ENCODE data around the gene DYNLL1.
"Not testable (repeated sequence)": the region's sequence is repeated elsewhere in the genome, so short reads cannot be mapped to it uniquely, and the experiment has no call there.

DYNLL1 gene

GRCh38 chr12:120468821-120469449 is 27.0 kb upstream of the DYNLL1 start:
- no peaks in the 10 kb centered on the region for H3K9me3 Mint-ChIP-seq
- peak overlapping the region; percentile 93 for H3K27ac Mint-ChIP-seq
- peak; percentile 51 for ATAC-seq
- H3K4me3 Mint-ChIP-seq = peak overlapping the region; percentile 86
- peak in 1 of 2 donors; percentile 80 for DNase-seq (ENCODE audit: low spot score in 2 of 2)
- peaks cover 59% of the 10 kb centered on the region for H3K36me3 Mint-ChIP-seq
- peaks cover 57% of the 10 kb centered on the region for H3K4me1 Mint-ChIP-seq

DNA sequence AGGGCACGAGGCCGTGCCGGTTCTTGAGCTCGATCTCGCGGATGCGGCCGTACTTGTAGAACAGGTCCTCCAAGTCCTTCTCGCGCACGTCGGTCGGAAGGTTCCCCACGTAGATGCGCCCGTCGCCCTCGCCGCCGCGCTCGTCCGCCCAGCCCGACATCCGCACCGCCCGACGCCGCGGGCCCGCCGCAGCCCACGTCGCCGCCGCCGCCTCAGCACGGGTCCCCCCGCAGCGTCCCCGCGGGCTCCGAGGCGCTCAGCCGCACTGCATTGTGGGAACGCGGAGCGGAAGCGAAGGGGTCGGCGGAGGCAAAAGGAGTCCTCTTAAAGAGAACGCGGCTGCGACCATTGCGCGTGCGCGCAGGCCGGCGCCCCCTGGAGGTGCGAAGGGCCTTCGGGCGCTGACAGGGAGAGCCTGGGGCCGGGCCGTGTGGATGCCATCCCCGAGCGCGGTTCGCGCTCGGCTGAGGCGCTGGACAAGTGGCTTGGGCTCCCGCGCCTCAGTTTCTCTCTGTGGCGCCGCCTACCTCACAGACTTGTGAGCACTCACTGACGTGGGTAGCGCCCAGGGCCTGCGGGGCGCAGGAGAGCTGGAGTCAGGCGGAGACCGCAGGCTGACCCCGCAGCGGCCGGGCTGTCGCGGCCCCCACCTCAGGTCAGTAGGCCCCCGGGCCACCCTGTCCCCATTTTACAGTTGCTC is 26.3 kb upstream of the DYNLL1 start, which contains the start of gene SRSF9:
Gene SRSF9 (minus strand): TSS at position 299 of the 700 bp plus-strand sequence. CDS start 139 bp downstream, at position 160.
- ATAC-seq (peak; percentile 97), DNase-seq (ENCODE audit: low spot score in 2 of 2) (peak; percentile 98 to 99)
- Mint-ChIP-seq H3K36me3 (peaks cover 53% of the 10 kb centered on the region), H3K27ac (peak within 1 kb of the TSS; percentile 93), H3K4me1 (peaks cover 58% of the 10 kb centered on the region), H3K9me3 (no peaks in the 10 kb centered on the region), H3K4me3 (peak within 1 kb of the TSS; percentile 86)

DNA sequence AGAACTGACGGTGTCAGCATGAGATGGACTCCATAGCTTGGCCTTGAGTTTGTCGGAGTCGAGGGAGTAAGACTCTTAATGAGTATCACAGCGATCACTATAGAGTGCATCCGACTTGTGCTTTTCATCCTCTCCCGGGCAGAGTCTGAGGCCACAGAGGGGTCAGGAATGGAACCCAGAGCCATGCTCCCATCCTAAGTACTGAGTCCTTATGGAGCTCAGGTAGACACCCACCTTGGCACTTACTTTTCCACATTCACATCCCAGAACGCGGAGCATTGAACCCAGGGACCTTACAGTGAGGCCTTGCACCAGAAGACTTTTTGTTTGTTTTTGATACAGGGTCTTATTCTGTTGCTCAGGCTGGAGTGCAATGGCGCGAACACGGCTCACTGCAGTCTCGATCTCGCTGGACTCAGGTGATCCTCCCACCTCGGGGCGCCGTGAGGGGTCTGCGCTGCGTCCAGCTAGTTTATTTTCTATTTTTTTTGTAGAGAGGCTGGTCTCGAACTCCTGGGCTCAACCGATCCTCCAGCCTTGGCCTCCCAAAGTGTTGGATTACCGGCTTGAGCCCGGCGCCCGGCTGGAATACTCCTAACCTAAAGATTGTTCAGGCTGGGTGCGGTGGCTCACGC is 25.6 kb upstream of the DYNLL1 start:
- no peak for DNase-seq (ENCODE audit: low spot score in 2 of 2)
- H3K36me3 Mint-ChIP-seq = peaks cover 46% of the 10 kb centered on the region
- H3K9me3 Mint-ChIP-seq = no peaks in the 10 kb centered on the region
- peak; percentile 49 for ATAC-seq
- peaks cover 60% of the 10 kb centered on the region for H3K4me1 Mint-ChIP-seq
- H3K27ac Mint-ChIP-seq = peak overlapping the region; percentile 93
- peak overlapping the region; percentile 86 for H3K4me3 Mint-ChIP-seq

DNA sequence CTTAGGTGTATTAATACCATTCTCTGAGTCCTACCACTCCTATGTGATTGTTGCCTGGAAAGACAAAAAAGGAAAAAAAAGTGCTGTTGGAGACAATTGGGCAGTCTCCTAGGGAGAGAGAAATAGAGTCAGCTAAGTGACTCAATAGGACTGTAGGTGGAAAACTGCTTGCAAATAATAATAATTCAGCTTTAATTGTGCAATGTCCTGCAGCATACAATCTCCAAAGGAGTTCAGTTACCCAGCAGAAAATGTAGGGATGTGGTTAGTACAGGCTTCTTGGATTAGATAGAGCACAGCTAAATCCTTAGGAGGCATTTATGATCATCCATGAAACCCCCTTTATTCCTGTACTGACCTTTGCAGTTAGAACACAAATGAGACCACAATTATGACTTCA is 23.4 kb upstream of the DYNLL1 start:
- no peak for DNase-seq (ENCODE audit: low spot score in 2 of 2)
- Mint-ChIP-seq H3K4me1 (peaks cover 40% of the 10 kb centered on the region), H3K9me3 (no peaks in the 10 kb centered on the region), H3K4me3 (no peak overlapping the region), H3K27ac (no peak overlapping the region), H3K36me3 (peaks cover 23% of the 10 kb centered on the region)
- ATAC-seq = no peak

DNA sequence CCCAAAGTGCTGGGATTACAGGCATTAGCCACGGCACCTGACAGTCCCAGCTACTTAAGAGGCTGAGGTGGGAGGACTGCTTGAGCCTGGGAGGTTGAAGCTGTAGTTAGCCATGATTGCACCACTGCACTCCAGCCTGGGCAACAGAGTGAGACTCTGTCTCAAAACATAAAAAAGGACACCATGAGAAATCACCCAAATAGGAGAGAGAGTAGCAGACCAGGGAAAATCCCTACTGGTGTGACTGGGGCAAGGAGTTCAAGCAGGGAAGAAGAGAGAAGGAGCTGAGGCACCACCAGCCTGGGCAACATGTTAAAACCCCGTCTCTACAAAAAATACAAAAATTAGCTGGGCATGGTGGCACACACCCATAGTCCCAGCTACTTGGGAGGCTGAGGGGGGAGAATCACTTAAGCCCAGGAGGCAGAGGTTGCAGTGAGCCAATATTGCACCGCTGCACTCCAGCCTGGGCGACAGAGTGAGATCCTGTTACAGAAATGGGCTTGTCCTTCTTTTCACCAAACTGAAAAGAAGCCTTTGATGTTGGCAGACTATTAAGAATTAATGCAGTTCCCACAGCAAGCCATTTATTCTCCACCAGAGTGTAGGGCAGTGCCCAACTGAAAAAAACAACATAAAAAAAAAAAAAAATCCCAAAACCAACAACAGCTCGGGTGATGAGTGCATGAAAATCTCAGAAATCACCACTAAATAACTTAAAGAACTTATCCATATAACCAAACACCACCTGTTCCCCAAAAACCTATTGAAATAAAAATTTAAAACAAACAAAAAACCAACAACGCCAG is 21.9 kb upstream of the DYNLL1 start:
- Mint-ChIP-seq H3K4me1 (peaks cover 30% of the 10 kb centered on the region), H3K36me3 (peaks cover 8% of the 10 kb centered on the region), H3K27ac (peak overlapping the region; percentile 15), H3K4me3 (no peak overlapping the region), H3K9me3 (no peaks in the 10 kb centered on the region)
- ATAC-seq (no peak), DNase-seq (ENCODE audit: low spot score in 2 of 2) (no peak)

DNA sequence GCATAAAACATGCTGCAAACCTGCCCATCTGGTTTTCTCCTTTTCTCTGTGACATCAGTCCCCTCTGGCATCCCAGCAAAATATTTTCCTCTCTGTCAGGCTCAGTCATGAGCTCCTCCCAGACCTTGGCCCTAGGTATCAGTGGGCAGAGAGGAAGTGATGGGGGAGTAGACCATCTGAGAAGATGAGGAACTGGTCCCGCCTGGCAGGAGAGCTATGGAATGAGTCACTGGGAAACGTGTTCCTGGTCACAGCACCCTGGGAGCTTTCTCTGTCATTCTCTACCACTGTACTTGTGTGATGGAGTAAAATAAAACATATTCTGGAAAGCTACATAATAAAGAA is 21.3 kb upstream of the DYNLL1 start:
- Mint-ChIP-seq H3K27ac (peak overlapping the region; percentile 15), H3K36me3 (peaks cover 3% of the 10 kb centered on the region), H3K4me3 (no peak overlapping the region), H3K9me3 (no peaks in the 10 kb centered on the region), H3K4me1 (peaks cover 33% of the 10 kb centered on the region)
- no peak for ATAC-seq
- no peak for DNase-seq (ENCODE audit: low spot score in 2 of 2)

- no peak overlapping the region for H3K27ac Mint-ChIP-seq
- DNase-seq (ENCODE audit: low spot score in 2 of 2) (no peak), ATAC-seq (no peak)
- no peak overlapping the region for H3K4me3 Mint-ChIP-seq
- H3K9me3 Mint-ChIP-seq = no peaks in the 10 kb centered on the region
- no peaks in the 10 kb centered on the region for H3K36me3 Mint-ChIP-seq
- H3K4me1 Mint-ChIP-seq = peaks cover 33% of the 10 kb centered on the region
These were observed 20.3 kb upstream of the DYNLL1 start for GRCh38 chr12:120475643-120476042.

DNA sequence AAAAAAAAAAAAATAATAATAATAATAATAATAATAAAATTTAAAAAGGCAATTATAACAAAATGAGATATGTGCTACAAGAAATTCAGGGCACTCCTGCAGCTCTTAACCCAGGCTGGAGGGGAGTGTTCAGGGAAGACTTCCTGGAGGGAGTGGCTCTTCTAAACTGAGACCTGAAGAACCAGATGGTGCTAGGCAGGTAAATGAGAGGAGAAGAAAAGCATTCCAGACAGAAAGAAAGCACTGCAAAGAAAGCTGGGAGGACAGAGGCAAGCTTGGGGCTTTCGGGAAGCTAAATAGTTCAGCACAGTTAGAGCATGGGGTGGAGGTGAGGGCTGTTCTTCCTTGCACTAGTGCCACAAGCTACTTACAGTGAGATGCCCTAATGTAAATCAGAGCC is 16.5 kb upstream of the DYNLL1 start:
- H3K4me1 Mint-ChIP-seq = peaks cover 42% of the 10 kb centered on the region
- H3K4me3 Mint-ChIP-seq = no peak overlapping the region
- DNase-seq (ENCODE audit: low spot score in 2 of 2) = no peak
- ATAC-seq = no peak
- H3K36me3 Mint-ChIP-seq = no peaks in the 10 kb centered on the region
- H3K9me3 Mint-ChIP-seq = no peaks in the 10 kb centered on the region
- H3K27ac Mint-ChIP-seq = peak overlapping the region; percentile 62

- Mint-ChIP-seq H3K36me3 (no peaks in the 10 kb centered on the region), H3K27ac (peak overlapping the region; percentile 62), H3K4me1 (peaks cover 36% of the 10 kb centered on the region), H3K9me3 (no peaks in the 10 kb centered on the region), H3K4me3 (peak overlapping the region; percentile 53)
- ATAC-seq (no peak), DNase-seq (ENCODE audit: low spot score in 2 of 2) (no peak)
These were observed 15.7 kb upstream of the DYNLL1 start for GRCh38 chr12:120480211-120480610.

GRCh38 chr12:120481022-120481767 is 14.7 kb upstream of the DYNLL1 start:
- Mint-ChIP-seq H3K4me3 (peak overlapping the region; percentile 53), H3K27ac (peak overlapping the region; percentile 62), H3K36me3 (no peaks in the 10 kb centered on the region), H3K4me1 (peaks cover 36% of the 10 kb centered on the region), H3K9me3 (no peaks in the 10 kb centered on the region)
- DNase-seq (ENCODE audit: low spot score in 2 of 2) = no peak
- peak; percentile 73 for ATAC-seq

GRCh38 chr12:120483621-120484020 is 12.3 kb upstream of the DYNLL1 start:
- Mint-ChIP-seq H3K9me3 (no peaks in the 10 kb centered on the region), H3K36me3 (no peaks in the 10 kb centered on the region), H3K27ac (peak overlapping the region; percentile 4), H3K4me1 (peaks cover 36% of the 10 kb centered on the region), H3K4me3 (no peak overlapping the region)
- ATAC-seq (no peak), DNase-seq (ENCODE audit: low spot score in 2 of 2) (no peak)

GRCh38 chr12:120485961-120486881 is 9.7 kb upstream of the DYNLL1 start:
- Mint-ChIP-seq H3K27ac (no peak overlapping the region), H3K4me1 (peaks cover 15% of the 10 kb centered on the region), H3K36me3 (no peaks in the 10 kb centered on the region), H3K9me3 (no peaks in the 10 kb centered on the region), H3K4me3 (no peak overlapping the region)
- ATAC-seq = no peak
- no peak for DNase-seq (ENCODE audit: low spot score in 2 of 2)

DNA sequence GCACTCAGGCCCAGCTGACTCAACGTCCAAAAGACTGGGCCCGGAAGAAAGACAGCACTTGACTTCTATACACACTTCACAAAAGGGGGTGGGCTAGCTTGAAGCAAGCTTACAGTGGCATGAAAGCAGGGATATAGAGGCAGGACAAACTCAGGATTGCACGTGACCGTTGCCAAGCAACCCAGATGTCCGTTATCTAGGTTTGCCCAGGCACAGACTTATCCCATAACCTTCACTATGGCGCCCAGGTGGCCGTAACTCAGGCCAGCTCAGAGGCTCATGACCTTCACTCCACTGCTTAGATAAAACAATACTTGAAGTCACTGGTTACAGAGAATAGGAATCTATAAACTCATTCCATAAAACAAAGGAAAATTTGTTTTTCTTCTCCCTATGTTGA is 8.4 kb upstream of the DYNLL1 start:
- H3K27ac Mint-ChIP-seq; H3K4me3 Mint-ChIP-seq; H3K9me3 Mint-ChIP-seq; H3K36me3 Mint-ChIP-seq; H3K4me1 Mint-ChIP-seq; ATAC-seq; DNase-seq (ENCODE audit: low spot score in 2 of 2): not testable (repeated sequence)

All from stimulated activated effector memory CD8-positive, alpha-beta T cell treated with anti-CD3 and anti-CD28 coated beads, Interleukin-12 subunit alpha, Interleukin-12 subunit beta, amount 100 ng/mL, for 72 hours (primary cell).